DMS 273 (cell line): ENCODE measurements around the gene LLGL1.

ENCODE experiments used
- DNase-seq: peaks from one replicate; lab custom pipeline; 2025; ENCODE audit not compliant: unreplicated experiment; lab: John Stamatoyannopoulos, UW

Gene LLGL1

DNA sequence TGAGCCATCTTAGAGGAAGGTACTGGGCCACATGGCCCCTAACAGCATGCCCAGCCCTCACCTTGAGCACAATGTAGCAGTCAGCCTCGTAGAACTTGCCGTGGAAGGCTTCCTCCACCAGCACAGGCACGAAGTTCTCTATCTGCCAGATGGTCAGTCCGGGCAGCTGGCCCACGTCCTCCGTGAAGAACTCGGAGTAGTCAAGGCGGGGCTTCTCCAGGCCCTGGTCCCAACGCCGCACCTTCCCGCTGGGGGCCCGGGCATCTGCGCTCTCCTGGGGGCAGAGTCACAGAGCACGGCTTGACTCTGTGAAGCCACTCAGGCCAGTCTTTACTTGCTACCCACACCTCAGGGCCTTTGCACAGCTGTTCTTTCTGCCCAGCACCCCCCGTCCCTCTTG lies 25.8 kb downstream of the LLGL1 start:
- DNase-seq: no peak

DNA sequence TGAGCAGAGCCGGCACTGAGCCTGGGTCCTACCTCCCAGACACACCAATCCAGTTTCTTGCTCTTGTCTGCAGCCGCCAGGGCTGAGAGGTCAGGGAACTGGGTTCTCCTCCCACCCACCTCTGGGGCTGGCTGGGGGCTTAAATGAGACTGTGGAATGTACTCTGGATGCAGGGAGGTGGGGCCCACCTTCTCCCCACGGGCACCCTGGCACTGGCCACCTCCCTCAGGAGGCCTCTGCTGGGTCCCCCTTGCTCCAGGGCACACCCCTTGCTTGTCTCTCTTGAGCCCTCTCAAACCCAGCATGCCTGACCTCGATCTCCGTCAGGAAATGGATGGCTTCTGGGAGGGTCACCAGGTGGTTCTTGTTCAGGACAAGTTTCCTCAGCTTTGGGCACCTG lies 26.7 kb downstream of the LLGL1 start:
- DNase-seq: no peak

DNA sequence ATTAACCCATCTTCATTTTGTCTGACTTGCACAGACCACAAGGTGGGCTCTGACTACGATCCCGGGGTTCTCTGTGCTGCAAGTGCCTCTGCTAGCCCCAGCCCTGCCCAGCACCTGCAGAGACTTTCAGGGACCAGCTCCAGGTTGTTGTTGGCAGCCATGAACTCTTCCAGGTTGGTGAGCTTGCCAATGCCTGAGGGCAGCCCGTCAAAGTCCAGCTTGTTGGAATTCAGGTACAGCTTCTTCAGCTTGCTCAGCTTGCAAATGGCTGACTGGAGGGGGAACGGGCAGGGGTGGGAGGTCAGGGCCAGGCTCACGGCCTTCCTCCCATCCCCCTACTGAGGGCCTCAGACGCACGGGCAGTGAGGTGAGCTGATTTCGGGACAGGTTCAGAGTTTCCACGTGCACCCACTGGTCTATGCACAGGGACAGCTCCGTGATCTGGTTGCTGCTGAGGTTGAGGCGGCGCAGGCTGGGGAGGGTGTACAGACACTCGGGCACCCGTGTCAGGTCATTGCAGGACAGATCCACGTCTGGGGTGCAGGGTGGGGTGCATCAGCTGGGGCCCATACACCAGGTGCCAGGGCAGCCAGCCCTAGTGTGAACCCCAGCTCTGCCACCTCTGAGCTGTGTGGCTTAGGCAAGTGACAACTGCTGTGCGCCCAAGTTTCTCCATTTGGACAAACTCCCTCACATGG lies 27.9 kb downstream of the LLGL1 start:
- no peak for DNase-seq

DNA sequence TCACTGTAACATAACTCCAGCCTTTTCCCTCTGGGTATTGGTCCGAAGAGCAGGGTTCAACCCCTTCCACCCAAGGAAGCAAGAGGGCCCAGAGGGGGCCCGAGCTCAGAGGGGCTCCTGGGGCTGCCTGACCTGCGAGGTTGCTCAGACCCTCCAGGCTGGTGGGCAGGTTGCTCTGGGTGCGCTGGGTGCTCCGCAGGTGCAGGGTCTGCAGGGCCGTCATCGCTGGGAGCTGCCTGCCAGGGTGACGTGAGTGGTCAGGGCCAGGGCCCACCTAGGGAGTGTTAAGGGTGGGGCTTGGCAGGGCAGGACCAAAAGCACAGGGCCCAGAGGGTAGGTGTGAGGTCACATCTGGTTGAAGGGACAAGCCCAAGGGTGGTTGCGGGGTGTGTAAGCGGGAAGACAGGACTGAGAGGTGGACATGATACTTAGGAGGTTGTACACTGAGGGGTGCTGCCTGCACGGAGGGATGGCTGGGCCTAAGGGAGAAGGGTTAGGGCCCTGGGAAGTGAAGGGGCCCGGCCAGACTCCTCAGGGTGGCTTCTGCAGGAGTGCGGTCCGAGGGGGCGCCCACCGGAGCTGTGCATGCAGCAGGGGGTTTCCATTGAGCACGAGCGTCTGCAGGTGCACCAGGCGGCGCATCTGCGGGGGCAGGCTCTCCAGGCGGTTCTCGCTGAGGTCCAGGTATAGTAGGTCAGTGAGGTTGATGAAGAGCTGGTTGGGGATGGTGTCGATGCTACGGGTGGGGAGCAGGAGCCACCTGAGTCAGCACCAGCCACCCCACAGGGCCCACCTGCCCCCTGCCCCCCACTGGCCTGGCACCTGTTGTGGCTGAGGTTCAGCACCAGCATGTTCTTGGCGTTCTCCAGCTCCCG lies 28.7 kb downstream of the LLGL1 start:
- DNase-seq: no peak

DNA sequence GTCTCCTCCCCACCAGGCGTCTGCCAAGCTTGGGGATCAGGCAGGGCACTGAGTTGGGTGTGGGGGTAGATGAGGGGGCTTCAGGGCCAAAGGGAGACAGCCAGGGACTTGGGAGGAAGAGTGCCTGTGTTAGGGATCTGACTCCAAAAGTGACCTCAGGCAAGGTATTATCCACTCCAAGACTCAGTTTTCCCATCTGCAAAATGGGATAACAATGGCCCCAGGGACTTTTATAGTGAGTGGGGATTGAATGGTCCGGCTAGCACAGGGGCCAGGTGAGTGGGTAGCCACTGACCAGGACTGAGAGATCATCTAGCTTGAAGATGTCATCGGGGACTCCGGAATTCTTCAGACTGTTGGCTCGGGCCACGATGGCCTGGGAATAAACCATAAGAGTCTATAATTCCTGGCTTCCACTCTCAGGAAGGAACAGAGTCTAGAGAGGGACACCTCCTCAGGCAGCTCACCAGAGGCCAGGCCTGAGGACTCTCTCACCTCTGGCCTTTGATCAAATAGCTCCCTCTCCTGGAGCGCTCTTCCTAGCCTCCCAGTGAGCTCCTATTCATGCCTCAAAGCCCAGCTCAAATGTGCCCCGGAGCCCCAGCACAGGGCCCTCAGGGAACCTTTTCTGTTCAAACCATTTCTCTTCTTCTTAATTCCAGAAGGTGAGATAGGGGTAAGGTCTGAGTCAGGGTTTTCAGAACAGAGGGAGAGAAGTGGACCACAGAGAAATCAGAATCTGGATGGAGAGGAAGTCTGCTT lies 29.6 kb downstream of the LLGL1 start:
- no peak for DNase-seq

DNA sequence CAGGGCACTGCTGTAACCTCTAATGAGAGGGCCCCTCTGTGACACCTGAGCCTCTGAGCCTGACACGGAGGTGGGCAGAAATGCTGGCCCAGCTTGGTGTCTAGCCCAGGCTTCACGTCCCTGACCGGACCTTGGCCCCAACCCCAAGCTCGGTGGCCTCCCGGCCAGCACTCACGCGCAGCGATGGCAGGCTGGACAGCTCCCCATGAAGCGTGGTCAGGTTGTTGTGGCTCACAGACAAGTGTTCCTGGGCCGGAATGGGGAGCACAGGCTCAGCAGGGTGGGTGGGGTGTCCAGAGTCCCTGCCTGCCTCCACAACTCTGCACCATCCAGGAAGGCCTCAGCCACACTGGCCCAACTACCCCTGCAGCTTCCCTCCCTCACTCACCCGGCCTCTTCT lies 30.9 kb downstream of the LLGL1 start:
- no peak for DNase-seq

DNA sequence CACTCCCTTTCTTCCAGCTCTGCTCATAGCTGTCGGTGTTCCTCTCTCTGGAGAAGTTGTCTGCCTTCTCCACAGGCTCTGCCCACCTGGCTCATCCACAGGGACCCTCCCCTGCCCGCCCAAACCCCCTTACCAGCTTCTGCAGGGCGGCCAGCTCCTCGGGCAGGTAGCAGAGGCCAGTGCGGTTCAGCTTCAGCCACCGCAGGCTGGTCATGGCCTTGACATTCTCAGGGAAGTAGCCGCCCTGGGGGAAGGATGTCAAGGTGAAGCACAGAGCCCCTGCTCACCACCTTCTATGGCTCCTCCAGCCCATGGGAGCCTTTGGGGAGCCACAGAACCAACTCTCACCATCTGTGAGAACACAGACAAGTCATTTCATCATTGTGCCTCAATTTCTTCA lies 31.3 kb downstream of the LLGL1 start:
- no peak for DNase-seq

DNA sequence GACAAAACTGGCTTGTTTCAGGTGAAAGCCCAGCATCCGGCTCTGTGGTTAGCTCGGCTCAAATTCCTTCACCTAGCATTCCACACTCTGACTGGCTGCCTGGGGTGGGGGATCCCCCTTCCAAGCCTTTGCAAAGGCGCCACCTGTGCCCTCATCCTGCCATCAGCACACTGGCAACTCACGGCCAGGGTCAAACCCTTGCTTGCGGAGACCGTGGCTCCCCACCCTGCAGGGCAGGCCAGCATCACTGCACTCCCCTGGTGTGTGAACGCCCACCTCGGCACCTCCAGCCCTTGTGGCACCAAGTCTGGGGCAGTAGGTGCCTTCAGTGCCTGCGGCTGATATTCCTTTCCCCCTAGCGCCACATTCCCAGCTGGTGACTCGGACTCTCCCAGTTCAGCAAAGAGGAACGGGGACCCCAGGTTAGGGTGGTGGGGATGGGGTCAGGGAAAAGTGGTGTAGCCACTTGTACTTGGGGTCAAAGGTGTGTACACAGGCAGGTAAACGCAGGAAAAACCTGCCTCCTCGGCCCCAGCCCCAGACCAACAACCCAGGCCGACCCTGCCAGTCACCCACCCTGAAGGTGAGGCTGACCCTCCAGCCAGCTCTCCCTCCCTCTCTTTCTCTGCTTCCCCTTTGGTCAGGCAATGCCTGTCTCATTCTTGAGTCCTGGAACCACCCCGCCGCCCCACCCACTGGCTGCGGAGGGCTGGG lies 32.0 kb downstream of the LLGL1 start:
- DNase-seq: no peak

DNA sequence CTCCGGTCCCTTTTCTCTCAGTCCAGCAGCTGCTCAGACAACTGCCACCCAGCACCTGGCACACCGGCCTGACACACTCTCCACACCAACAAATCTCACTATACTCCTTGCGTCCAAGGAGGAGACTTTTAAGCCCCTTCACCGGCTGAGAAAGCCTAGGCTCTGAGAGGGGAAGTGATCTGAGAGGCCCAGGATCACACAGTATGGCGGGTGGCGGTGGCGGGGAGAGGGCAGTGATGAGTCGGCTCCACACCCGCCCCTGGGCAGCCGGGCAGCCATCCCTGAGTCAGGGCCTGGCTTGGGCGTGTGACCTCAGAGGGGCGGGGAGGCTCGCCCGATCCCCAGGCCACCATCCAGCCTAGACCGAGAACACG lies 32.5 kb downstream of the LLGL1 start:
- DNase-seq: peak; percentile 48

DNA sequence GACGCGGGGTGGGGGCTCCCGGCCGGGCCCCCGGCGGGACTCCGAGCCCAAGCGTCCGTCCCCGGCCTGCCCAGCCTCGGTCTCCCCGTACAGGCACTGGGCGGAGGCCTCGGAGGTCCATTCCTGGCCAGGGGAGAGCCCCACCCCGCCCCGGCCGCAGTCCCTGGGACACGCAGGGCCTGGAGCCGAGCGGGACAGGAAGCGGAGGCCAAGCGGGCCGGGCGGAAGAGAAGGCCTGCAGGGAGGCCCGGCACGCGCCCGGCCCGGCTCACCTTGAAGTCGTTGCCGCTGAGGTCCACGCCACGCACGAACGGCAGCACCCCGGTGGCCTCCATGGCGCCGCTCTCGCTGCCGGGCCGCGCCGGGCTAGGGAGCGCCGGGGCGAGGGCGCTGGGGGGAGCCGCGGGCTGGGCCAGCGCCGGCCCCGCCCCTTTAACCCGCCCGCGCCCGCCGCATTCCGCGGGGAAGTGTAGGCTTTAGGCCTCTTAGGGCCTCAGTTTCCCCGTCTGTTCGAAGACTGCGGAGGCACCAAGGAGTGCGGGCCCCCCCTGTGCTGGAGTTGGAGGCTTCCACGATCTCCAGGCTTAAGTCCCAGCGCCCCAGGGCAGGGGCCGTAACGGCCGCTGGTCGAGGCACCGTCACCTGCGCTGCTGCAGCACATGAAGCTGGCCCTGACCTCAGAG lies 33.1 kb downstream of the LLGL1 start, which contains the start of gene FLII:
FLII (minus strand) TSS at position 383 of the 683 bp plus-strand sequence; CDS start at position 335, 48 bp downstream.
- DNase-seq: peak; percentile 51

DNA sequence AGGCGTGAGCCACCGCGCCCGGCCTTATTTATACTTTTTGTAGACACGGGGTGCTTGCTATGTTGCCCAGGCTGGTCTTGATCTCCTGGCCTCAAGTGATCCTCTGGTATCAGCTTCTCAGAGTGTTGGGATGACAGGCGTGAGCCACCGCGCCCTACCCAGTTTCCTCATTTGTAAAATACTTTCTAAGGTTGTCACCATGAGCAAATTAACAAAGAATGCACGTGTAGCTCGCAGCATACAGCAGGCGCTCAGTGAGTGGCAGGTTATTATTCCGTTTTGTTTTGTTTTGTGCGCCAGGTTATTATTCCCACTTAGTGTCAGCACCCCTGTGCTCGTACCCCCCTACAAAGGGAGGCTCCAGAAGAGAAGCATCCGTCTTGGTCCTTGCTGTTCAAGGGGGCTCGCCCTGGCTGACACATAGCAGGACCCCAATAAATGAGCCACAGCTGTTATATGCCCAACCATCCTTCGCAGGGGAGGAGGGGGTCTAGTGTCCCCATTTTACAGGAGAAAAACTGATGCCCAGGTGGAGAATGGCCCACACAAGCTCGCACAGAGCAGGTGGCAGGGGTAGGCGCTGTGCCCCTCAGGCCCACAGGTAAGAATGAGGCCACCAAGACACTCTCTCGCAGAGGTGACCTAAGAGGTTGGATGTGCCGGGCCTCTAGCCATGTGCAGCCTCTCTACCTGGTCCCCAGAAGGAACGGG lies 34.3 kb downstream of the LLGL1 start:
- no peak for DNase-seq

DNA sequence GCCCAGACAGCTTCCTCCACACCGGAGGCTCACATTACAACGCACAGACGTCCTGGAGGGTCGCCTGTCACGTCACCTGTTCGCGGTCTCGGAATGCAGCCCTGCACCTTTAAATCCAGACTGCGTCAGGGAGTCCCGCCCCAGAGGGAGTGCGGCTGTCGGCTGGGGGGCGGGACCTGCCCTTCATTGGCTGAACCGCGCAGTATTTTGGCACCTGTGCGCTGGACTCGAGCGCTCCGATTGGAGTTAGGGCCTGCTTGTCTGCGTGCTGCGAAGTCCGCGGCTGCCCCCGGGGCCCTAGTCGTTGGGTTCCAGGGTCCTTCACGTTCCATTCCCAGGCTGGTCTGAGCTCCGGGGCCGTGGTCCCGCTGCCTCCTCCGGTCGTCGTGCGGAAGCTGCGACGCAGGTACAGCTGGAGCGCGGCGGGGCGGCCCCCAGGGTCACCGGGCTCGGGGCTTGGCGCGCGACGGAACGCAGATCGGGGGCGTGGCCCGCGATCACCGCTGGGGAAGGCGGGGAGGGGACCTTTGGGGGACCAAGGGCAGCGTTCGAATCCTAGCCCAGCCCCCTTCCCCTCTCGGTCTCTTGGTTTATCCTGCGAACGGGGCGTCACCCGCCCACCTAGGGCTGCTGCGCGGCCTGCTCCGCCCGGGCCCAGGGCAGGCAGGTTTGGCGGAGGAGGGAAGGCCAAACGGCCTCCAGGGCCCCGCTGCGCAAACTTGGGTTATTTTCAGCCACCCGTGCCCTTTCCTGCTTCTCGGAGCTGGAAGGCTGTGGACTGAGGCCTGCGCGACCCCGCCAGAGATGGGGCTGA lies 35.1 kb downstream of the LLGL1 start, which contains the start of gene MIEF2:
MIEF2 (plus strand) TSS at position 331 of the 814 bp plus-strand sequence. CDS start 2,059 bp downstream, outside the sequence.
- DNase-seq: peak; percentile 94

DNA sequence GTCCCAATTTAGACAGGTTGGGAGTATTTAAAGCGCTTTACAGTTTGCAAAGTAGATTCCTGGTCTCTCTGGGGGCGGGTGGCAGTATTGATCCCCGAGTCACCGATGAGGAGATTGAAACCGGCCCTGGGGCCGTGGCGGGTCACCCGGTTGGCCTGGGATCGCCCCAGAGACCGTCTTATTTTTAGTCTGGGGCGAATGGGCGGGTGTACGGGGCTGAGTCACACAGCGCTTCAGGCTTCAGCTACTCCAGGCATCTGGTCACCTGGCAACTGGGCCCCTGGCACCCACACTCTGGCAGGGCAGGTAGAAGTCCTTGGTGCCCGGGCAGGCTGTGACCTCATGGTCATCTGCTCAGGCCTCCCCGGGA lies 35.7 kb downstream of the LLGL1 start:
- peak; percentile 47 for DNase-seq

DNA sequence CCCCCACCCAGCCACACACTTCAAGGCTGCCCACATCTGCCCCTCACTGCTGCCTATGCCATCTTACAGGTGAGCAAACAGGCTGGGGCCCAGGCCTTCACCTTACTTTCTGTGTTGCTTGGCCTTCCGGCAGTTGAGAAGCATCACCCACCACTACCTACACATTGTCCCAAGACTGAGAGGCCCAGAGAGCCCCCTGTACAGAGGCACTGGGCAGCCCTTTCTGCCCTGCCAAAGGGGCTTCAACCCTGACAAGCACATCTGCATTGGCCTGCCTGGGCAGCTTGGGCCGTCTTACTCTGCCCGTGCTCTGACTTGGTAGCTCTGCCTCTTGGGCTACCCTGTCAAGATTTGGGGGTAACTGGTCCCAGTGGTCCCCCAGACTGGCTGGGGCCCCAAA lies 36.2 kb downstream of the LLGL1 start:
- no peak for DNase-seq

DNA sequence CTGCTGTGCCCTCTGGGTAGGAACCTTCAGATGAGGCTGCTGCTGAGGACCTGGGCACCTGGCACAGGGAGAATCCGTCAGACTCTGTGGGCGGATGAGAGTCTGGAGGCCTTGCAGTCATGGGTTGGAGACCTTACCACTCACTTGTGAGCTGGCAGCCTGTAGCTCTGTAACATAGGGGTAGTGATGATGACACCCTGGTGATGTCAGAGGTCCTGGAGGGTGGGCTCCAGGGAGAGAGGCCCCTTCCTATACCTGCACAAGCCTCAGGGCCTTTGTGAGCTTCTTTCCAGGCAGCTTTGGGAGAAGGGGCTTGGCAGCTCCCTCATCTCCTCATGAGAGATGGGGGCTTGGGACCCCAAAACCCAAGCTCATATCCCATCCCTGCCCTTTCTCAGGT lies 36.7 kb downstream of the LLGL1 start:
- no peak for DNase-seq

DNA sequence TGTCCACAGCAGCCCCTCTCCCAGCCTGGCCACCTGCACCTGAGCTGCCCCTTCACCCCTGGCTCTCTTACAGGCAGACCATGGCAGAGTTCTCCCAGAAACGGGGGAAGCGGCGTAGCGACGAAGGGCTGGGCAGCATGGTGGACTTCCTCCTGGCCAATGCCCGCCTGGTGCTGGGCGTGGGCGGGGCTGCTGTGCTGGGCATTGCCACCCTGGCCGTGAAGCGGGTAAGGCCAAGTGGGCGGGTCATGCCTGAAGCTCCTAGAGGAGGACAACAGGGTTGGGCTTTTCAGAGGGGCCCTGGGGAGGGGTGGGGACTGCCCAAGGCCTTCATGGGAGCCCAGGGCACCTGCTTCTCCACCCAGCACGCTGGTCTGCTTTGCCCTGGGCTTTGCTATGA lies 37.2 kb downstream of the LLGL1 start:
- DNase-seq: no peak

DNA sequence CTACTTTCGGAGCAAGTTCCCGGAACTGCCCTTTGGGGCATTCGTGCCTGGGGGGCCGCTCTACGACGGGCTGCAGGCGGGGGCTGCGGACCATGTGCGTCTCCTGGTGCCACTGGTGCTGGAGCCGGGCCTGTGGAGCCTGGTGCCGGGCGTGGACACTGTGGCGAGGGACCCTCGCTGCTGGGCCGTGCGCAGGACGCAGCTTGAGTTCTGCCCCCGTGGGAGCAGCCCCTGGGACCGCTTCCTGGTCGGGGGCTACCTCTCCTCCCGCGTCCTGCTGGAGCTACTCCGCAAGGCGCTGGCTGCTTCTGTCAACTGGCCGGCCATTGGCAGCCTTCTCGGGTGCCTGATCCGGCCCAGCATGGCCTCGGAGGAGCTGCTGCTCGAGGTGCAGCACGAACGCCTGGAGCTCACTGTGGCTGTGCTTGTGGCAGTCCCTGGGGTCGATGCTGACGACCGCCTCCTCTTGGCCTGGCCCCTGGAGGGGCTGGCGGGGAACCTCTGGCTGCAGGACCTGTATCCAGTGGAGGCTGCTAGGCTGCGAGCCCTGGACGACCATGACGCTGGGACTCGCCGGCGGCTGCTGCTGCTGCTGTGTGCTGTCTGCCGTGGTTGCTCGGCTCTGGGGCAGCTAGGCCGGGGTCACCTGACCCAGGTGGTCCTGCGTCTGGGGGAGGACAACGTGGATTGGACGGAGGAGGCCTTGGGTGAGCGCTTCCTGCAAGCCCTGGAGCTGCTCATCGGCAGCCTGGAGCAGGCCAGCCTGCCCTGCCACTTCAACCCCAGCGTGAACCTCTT lies 38.6 kb downstream of the LLGL1 start:
- DNase-seq: no peak

DNA sequence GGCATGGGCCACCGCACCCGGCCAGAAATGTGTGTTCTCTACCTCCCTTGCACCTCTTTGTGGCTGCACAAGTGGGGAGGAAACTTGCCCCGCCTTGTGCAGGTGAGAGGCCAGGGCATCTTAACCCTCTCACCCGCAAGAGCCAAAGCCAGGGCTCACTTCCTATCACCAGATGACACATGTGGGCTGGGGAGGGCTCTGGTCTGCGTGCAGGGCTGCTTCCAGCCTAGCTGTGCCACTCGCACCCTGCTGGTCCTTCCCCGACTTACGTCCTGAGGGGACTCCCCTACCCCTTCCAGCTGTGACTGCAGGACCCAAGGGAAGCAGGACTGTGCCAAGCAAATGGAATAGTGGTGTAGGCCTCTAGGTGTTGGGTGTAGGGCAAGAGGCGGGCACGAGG lies 41.9 kb downstream of the LLGL1 start:
- DNase-seq: no peak
